Fibroblast of lung (primary cell): ENCODE results near the gene PTTG1IP2.

ENCODE experiments used
- EZH2 ChIP-seq: IDR thresholded peaks from 2 replicates; pipeline ENCODE4 v1.5.1; 2012; ENCODE audit warnings: low read length, control low read depth, mild to moderate bottlenecking; ENCODE audit errors: missing control alignments
- TF ChIP-seq, protein P1 (sequence below), 2 donors: IDR thresholded peaks in 1 of 2; conservative IDR thresholded peaks in 1 of 2; 1 replicate in 1 of 2; 2 replicates in 1 of 2; pipeline ENCODE4 v1.5.1; 2011 to 2012; ENCODE audit warnings: low read length in 2 of 2, control low read depth in 1 of 2, inconsistent platforms in 1 of 2, low read depth in 1 of 2, mild to moderate bottlenecking in 1 of 2

DNA sequence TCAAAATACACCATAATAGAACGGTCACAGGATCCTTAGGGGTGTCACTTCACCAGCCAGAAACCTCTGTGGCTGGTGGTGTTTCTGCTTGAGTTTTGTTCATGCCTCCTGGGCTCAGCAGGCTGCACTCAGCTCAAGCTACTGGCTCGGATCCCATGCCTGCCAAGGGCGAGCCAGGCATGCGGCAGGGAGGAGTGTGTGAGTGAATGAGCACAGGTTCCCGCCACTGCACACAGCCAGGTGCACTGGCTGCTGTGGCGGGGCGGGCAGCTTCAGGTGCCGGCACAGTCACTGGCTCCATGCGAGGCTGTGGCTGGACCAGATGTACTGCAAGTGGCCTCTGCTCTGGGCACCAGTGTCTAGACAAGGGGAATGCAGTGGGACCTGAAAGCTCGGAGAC, 36.7 kb upstream of the PTTG1IP2 start:
- TF ChIP-seq, protein P1, sequence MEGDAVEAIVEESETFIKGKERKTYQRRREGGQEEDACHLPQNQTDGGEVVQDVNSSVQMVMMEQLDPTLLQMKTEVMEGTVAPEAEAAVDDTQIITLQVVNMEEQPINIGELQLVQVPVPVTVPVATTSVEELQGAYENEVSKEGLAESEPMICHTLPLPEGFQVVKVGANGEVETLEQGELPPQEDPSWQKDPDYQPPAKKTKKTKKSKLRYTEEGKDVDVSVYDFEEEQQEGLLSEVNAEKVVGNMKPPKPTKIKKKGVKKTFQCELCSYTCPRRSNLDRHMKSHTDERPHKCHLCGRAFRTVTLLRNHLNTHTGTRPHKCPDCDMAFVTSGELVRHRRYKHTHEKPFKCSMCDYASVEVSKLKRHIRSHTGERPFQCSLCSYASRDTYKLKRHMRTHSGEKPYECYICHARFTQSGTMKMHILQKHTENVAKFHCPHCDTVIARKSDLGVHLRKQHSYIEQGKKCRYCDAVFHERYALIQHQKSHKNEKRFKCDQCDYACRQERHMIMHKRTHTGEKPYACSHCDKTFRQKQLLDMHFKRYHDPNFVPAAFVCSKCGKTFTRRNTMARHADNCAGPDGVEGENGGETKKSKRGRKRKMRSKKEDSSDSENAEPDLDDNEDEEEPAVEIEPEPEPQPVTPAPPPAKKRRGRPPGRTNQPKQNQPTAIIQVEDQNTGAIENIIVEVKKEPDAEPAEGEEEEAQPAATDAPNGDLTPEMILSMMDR (conservative IDR thresholded peaks at IDR 0.05 in 1 of 2, IDR thresholded peaks at IDR 0.05 in 1 of 2; ENCODE audit: low read depth in 1 of 2, low read length in 2 of 2), result no peak
- TF ChIP-seq EZH2, result no peak
